ENCODE results near the gene KDELR1. TPM values are rescaled to one million over a fixed set of nuclear protein-coding genes. Genes with fewer than 3 reads are reported as not detected.
"Not testable (repeated sequence)": the region's sequence is repeated elsewhere in the genome, so short reads cannot be mapped to it uniquely, and the experiment has no call there.

Gene KDELR1
- total and polyA plus RNA-seq, 3 donors from 2014 or later: 149 to 187 (median 155) TPM

DNA sequence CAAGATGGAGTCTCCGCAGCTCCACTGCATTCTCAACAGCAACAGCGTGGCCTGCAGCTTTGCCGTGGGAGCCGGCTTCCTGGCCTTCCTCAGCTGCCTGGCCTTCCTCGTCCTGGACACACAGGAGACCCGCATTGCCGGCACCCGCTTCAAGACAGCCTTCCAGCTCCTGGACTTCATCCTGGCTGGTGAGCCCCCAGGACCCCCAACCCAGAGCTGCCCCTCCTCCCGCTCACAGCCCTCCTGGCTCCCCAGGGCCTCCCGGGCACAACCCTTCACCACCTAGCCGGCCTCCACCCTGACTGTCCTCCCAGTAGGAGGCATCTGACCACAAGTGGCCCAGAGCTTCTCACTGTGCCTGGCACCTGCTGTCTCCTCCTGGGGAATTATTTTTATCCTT lies 17.8 kb downstream of the KDELR1 start:
- WGBS, 2 donors: 87 to 89% methylated on average over 11 of the region's 11 CpGs
- TF ChIP-seq, protein P1, sequence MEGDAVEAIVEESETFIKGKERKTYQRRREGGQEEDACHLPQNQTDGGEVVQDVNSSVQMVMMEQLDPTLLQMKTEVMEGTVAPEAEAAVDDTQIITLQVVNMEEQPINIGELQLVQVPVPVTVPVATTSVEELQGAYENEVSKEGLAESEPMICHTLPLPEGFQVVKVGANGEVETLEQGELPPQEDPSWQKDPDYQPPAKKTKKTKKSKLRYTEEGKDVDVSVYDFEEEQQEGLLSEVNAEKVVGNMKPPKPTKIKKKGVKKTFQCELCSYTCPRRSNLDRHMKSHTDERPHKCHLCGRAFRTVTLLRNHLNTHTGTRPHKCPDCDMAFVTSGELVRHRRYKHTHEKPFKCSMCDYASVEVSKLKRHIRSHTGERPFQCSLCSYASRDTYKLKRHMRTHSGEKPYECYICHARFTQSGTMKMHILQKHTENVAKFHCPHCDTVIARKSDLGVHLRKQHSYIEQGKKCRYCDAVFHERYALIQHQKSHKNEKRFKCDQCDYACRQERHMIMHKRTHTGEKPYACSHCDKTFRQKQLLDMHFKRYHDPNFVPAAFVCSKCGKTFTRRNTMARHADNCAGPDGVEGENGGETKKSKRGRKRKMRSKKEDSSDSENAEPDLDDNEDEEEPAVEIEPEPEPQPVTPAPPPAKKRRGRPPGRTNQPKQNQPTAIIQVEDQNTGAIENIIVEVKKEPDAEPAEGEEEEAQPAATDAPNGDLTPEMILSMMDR (IDR thresholded peaks at IDR 0.05): no peak
- no peak for TF ChIP-seq POLR2A (IDR thresholded peaks at IDR 0.05)
- no peak for DNase-seq
- H3K9me3 ChIP-seq: no peaks in the 10 kb centered on the region
- no peaks in the 10 kb centered on the region for H3K27me3 ChIP-seq
- no peak overlapping the region for H3K4me3 ChIP-seq
- intact Hi-C loops (cut with DNase I; ENCODE audit: low total_unique reads): no loop called here
- no peaks in the 10 kb centered on the region for H3K36me3 ChIP-seq (ENCODE audit: low read depth, missing control alignments)
- H3K27ac ChIP-seq: no peak overlapping the region
- peaks cover 6% of the 10 kb centered on the region for H3K4me1 ChIP-seq

DNA sequence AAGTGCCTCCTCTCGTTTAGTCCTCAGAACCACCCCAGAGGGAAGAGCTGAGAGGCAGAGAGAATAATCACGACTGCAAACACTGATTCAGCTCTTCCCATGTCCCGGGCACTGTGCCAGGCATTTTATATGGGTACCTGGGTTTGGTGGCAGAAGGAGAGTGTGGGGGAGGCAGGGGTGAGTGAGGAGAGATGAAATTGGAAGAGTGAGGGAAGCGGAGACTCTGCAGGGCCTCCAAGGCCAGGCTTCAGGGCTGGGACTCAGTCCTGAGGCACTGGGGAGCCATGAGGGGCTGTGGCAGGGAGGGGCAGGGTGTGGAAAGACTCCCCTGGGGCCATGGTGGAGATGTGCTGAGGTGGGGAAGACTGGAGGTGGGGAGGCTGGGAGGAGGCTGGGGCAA lies 18.4 kb downstream of the KDELR1 start:
- WGBS, 2 donors: 59 to 66% methylated on average over 4 of the region's 4 CpGs
- Histone ChIP-seq H3K27me3 (no peaks in the 10 kb centered on the region), H3K27ac (no peak overlapping the region), H3K4me3 (no peak overlapping the region), H3K9me3 (no peaks in the 10 kb centered on the region), H3K4me1 (peaks cover 12% of the 10 kb centered on the region), H3K36me3 (ENCODE audit: low read depth, missing control alignments) (no peaks in the 10 kb centered on the region)
- TF ChIP-seq, protein P1 (IDR thresholded peaks at IDR 0.05): no peak
- TF ChIP-seq POLR2A (IDR thresholded peaks at IDR 0.05): no peak
- DNase-seq: no peak
- intact Hi-C loops (cut with DNase I; ENCODE audit: low total_unique reads): no loop called here

DNA sequence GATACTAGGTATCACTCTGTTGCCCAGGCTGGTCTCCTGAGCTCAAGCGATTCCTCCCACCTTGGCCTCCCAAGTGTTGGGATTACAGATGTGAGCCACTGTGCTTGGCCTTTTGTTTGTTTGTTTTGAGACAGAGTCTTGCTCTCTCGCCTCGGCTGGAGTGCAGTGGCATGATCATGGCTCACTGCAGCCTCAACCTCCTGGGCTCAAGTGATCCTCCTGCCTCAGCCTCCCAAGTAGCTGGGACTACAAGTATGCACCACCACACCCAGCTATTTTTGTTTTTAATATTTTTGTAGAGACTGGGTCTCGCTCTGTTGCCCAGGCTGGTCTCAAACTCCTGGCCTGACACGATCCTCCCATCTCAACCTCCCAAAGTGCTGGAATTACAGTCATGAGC lies 19.6 kb downstream of the KDELR1 start:
- H3K27ac ChIP-seq; H3K4me3 ChIP-seq; intact Hi-C loops (cut with DNase I; ENCODE audit: low total_unique reads); H3K27me3 ChIP-seq; H3K9me3 ChIP-seq; H3K36me3 ChIP-seq (ENCODE audit: low read depth, missing control alignments); DNase-seq: not testable (repeated sequence)
- 90 to 94% methylated on average over 5 of the region's 5 CpGs for WGBS, 2 donors
- H3K4me1 ChIP-seq: peaks cover 17% of the 10 kb centered on the region

DNA sequence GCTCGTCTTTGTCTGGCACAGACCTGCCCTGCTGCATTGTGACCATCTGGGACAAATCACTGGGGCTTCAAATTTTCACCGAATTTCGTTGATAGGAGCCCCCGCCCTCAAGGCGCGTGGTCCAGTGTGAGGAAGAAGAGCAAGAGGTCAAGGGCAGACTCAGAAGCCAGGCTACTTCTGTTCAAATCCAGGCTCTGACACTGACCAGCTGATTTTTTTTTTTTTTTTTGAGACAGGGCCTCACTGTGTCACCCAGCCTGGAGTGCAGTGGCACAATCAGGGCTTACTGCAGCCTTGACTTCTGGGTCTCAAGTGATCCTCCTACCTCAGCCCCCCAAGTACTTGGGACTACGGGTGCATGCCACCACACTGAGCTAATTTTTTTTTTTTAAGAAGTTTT lies 20.0 kb downstream of the KDELR1 start:
- Histone ChIP-seq H3K36me3 (ENCODE audit: low read depth, missing control alignments) (no peaks in the 10 kb centered on the region), H3K27ac (no peak overlapping the region), H3K4me3 (no peak overlapping the region), H3K9me3 (no peaks in the 10 kb centered on the region), H3K27me3 (no peaks in the 10 kb centered on the region), H3K4me1 (peaks cover 17% of the 10 kb centered on the region)
- DNase-seq: no peak
- WGBS, 2 donors: 40 to 67% methylated on average over 7 of the region's 7 CpGs
- no peak for TF ChIP-seq POLR2A (IDR thresholded peaks at IDR 0.05)
- TF ChIP-seq, protein P1 (IDR thresholded peaks at IDR 0.05): no peak
- intact Hi-C loops (cut with DNase I; ENCODE audit: low total_unique reads): no loop called here

DNA sequence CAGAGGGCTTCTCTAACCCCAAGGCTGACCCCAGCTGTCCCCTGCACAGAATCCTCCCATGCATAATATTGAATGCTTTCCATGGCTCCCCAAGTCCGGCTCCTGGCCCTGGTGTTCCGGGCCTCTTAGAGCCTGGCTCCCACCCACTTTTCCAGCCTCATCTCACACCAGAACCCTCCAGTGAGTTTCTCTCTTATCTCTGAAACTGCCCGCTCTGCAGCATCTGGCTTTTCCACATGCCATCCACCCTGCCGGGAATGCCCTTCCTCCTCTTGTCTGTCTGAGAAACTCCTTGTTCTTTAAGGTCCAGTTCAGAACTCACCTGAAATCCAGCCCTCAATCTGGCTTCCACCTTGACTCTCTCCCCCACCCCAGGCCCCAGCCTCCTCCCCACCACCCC lies 20.4 kb downstream of the KDELR1 start:
- intact Hi-C loops (cut with DNase I; ENCODE audit: low total_unique reads): no loop called here

More for the DNA sequence above, 20.4 kb downstream of the KDELR1 start:
- TF ChIP-seq, protein P1 (IDR thresholded peaks at IDR 0.05): no peak
- no peak for TF ChIP-seq POLR2A (IDR thresholded peaks at IDR 0.05)
- Histone ChIP-seq H3K36me3 (ENCODE audit: low read depth, missing control alignments) (no peaks in the 10 kb centered on the region), H3K27me3 (no peaks in the 10 kb centered on the region), H3K9me3 (no peaks in the 10 kb centered on the region), H3K27ac (no peak overlapping the region), H3K4me1 (peaks cover 17% of the 10 kb centered on the region), H3K4me3 (no peak overlapping the region)
- no peak for DNase-seq
- WGBS, 2 donors: 45 to 63% methylated on average over 4 of the region's 4 CpGs
